HepG2 (cell line): Measurements from ENCODE around the gene MYADML2. TPM values are rescaled to one million over a fixed set of nuclear protein-coding genes. Genes with fewer than 3 reads are reported as not detected.

Experiments used
- CREB3 ChIP-seq: sonication (generic); formaldehyde crosslinking; IDR thresholded peaks from 2 replicates; pipeline ENCODE4 v1.5.0; 2020; ENCODE audit warnings: missing genetic modification reagents
- FOXK2 ChIP-seq: fragments of 450-650 bp; IDR thresholded peaks from 2 replicates; pipeline ENCODE4 v1.6.1; 2016
- FOXO1 ChIP-seq: sonication (generic); formaldehyde crosslinking; IDR thresholded peaks from 2 replicates; pipeline ENCODE4 v1.4.0; 2020; ENCODE audit warnings: missing genetic modification reagents
- HMG20A ChIP-seq: IDR thresholded peaks from 2 replicates; pipeline ENCODE4 v1.6.1; 2016; ENCODE audit warnings: borderline replicate concordance
- KAT7 ChIP-seq: IDR thresholded peaks from 2 replicates; pipeline ENCODE4 v1.6.1; 2018; ENCODE audit warnings: borderline replicate concordance, missing compliant biosample characterization
- PITX1 ChIP-seq: sonication (generic); formaldehyde crosslinking; IDR thresholded peaks from 2 replicates; pipeline ENCODE4 v1.5.1; 2020; ENCODE audit warnings: mild to moderate bottlenecking, missing genetic modification reagents
- RFXAP ChIP-seq: sonication (generic); formaldehyde crosslinking; IDR thresholded peaks from 2 replicates; pipeline ENCODE4 v1.4.0; 2020; ENCODE audit warnings: missing genetic modification reagents, borderline replicate concordance
- RNF2 ChIP-seq: fragments of 450-650 bp; conservative IDR thresholded peaks from 2 replicates; pipeline ENCODE4 v1.6.1; 2016; ENCODE audit warnings: low read depth
- SIX1 ChIP-seq: sonication (generic); formaldehyde crosslinking; IDR thresholded peaks from 2 replicates; pipeline ENCODE4 v1.4.0; 2020; ENCODE audit warnings: missing genetic modification reagents, borderline replicate concordance
- SP1 ChIP-seq, 2 experiments: fragments of 450-650 bp in 1 of 2; sonication (generic) in 1 of 2; formaldehyde crosslinking in 1 of 2; IDR thresholded peaks; 2 replicates each; pipeline versions ENCODE4 v1.4.0 to v1.6.1; 2016 to 2020; ENCODE audit warnings: missing genetic modification reagents in 1 of 2
- TBP ChIP-seq: sonication (generic); formaldehyde crosslinking; IDR thresholded peaks from 2 replicates; pipeline ENCODE4 v1.5.0; 2020; ENCODE audit warnings: missing genetic modification reagents
- TCF7L2 ChIP-seq: IDR thresholded peaks from 2 replicates; pipeline ENCODE4 v1.6.1; 2011; ENCODE audit warnings: mild to moderate bottlenecking, low read depth, low read length, moderate library complexity
- THRA ChIP-seq: sonication (generic); formaldehyde crosslinking; IDR thresholded peaks from 2 replicates; pipeline ENCODE4 v1.4.0; 2020; ENCODE audit warnings: missing genetic modification reagents, borderline replicate concordance
- ZBTB39 ChIP-seq: sonication (generic); formaldehyde crosslinking; IDR thresholded peaks from 2 replicates; pipeline ENCODE4 v1.5.0; 2020; ENCODE audit warnings: missing genetic modification reagents
- ZFP36L1 ChIP-seq: sonication (generic); formaldehyde crosslinking; IDR thresholded peaks from 2 replicates; pipeline ENCODE4 v1.8.0; 2022; ENCODE audit warnings: mild to moderate bottlenecking, missing genetic modification reagents, moderate library complexity
- ZMYM2 ChIP-seq: sonication (generic); formaldehyde crosslinking; IDR thresholded peaks from 2 replicates; pipeline ENCODE4 v1.8.0; 2022; ENCODE audit warnings: mild to moderate bottlenecking, missing genetic modification reagents
- ZNF20 ChIP-seq: sonication (generic); formaldehyde crosslinking; IDR thresholded peaks from 2 replicates; pipeline ENCODE4 v1.4.0; 2020; ENCODE audit warnings: mild to moderate bottlenecking, moderate library complexity, missing genetic modification reagents
- ZNF256 ChIP-seq: sonication (generic); formaldehyde crosslinking; conservative IDR thresholded peaks from 2 replicates; pipeline ENCODE4 v1.4.0; 2020; ENCODE audit warnings: missing genetic modification reagents
- ZNF280B ChIP-seq: sonication (generic); formaldehyde crosslinking; IDR thresholded peaks from 2 replicates; pipeline ENCODE4 v1.5.0; 2020; ENCODE audit warnings: missing genetic modification reagents, mild to moderate bottlenecking, borderline replicate concordance
- ZNF44 ChIP-seq: sonication (generic); formaldehyde crosslinking; IDR thresholded peaks from 2 replicates; pipeline ENCODE4 v1.5.1; 2020; ENCODE audit warnings: mild to moderate bottlenecking, missing genetic modification reagents
- ZNF577 ChIP-seq: sonication (generic); formaldehyde crosslinking; IDR thresholded peaks from 2 replicates; pipeline ENCODE4 v1.4.0; 2020; ENCODE audit warnings: mild to moderate bottlenecking, low read depth, missing genetic modification reagents, borderline replicate concordance
- ZNF737 ChIP-seq: sonication (generic); formaldehyde crosslinking; IDR thresholded peaks from 2 replicates; pipeline ENCODE4 v1.5.0; 2020; ENCODE audit warnings: missing genetic modification reagents, mild to moderate bottlenecking, borderline replicate concordance
- ZNF740 ChIP-seq: sonication (generic); formaldehyde crosslinking; IDR thresholded peaks from 2 replicates; pipeline ENCODE4 v1.4.0; 2020; ENCODE audit warnings: missing genetic modification reagents
- polyA plus RNA-seq, 8 experiments: library from polyadenylated mRNA; depleted of rRNA in 3 of 8; stranded (reverse) in 7 of 8; unstranded in 1 of 8; fragments of >200 nt; fragmentation: Illumina TruSeq in 4 of 8; extraction: Trizol in 4 of 8; gene quantifications; 2 replicates each; pipeline versions ENCODE4 v1.2.1 to v1.2.3, GENCODE V29; 2011 to 2016; ENCODE audit warnings: low read depth in 4 of 8, missing spikeins in 1 of 8, mixed read lengths in 1 of 8; ENCODE audit not compliant: insufficient read depth in 1 of 8
- total RNA-seq, 5 experiments: library from RNA; depleted of rRNA; stranded (reverse); fragments of >200 nt; fragmentation: Illumina TruSeq; extraction: Trizol; gene quantifications; 2 replicates each; pipeline ENCODE4 v1.2.3, GENCODE V29; 2016; ENCODE audit warnings: low read depth in 1 of 5

Gene MYADML2
- total and polyA plus RNA-seq, 2 of the 13 experiments (the other 11 are each of a cell fraction or from before 2014, with no cell fraction given), result not detected

- TF ChIP-seq CREB3 (CRISPR knock-in tag), result peak; percentile 58; the same call in 1 of the 2 replicates
- no peak for TF ChIP-seq TBP (CRISPR knock-in tag)
- no peak for TF ChIP-seq ZNF577 (CRISPR knock-in tag)
- TF ChIP-seq ZNF256, result 0 out of 2 replicates have a peak, but pooled peaks have one; percentile 67
- peak; percentile 63; the same call in 1 of the 2 replicates for TF ChIP-seq ZNF740 (CRISPR knock-in tag)
- TF ChIP-seq SIX1 (CRISPR knock-in tag), result peak; percentile 25; the same call in 1 of the 2 replicates
- peak; percentile 22 for TF ChIP-seq FOXO1 (CRISPR knock-in tag)
- TF ChIP-seq RFXAP (CRISPR knock-in tag), result peak; percentile 80; the same call in 1 of the 2 replicates
- TF ChIP-seq HMG20A (CRISPR knock-in tag), result peak; percentile 59; the same call in 1 of the 2 replicates
- TF ChIP-seq ZNF737, result no peak
- TF ChIP-seq SP1 (IDR thresholded peaks at IDR 0.05), result no peak
- TF ChIP-seq SP1 (CRISPR knock-in tag; IDR thresholded peaks at IDR 0.05), result peak; percentile 34; the same call in 1 of the 2 replicates
- peak; percentile 88 for TF ChIP-seq ZNF280B (CRISPR knock-in tag)
- TF ChIP-seq FOXK2, result peak; percentile 81
- no peak for TF ChIP-seq ZMYM2 (CRISPR knock-in tag)
- peak; percentile 73; the same call in 1 of the 2 replicates for TF ChIP-seq PITX1 (CRISPR knock-in tag)
- no peak; the same call in 1 of the 2 replicates for TF ChIP-seq ZFP36L1 (CRISPR knock-in tag)
- no peak for TF ChIP-seq ZNF44 (CRISPR knock-in tag)
- TF ChIP-seq THRA (CRISPR knock-in tag), result peak; percentile 92
- peak; percentile 88 for TF ChIP-seq KAT7
- no peak for TF ChIP-seq ZNF20
- TF ChIP-seq ZBTB39 (CRISPR knock-in tag), result no peak
- TF ChIP-seq RNF2, result 0 out of 2 replicates have a peak, but pooled peaks have one; percentile 13
- TF ChIP-seq TCF7L2, result no peak
Observed at GRCh38 chr17:81909966-81910839, 36.8 kb downstream of the MYADML2 start (continued).
